SJSA1 (cell line): ENCODE results near the gene ZNF493. TPM values are rescaled to one million over a fixed set of nuclear protein-coding genes. Genes with fewer than 3 reads are reported as not detected.

Source experiments
- DNase-seq, 2 experiments: peaks; one replicate each; pipeline ENCODE4 v3.0.0-alpha.2; 2015 to 2020; ENCODE audit warnings: low spot score in 2 of 2, low read depth in 1 of 2
- H3K27ac ChIP-seq: fragments of 250-450 bp; sonication (Bioruptor Pico); 2 replicates; pipeline ENCODE4 v1.5.1; 2020; ENCODE audit warnings: mild to moderate bottlenecking, moderate library complexity
- H3K27me3 ChIP-seq: fragments of 250-450 bp; sonication (Bioruptor Pico); replicated peaks from 2 replicates; pipeline ENCODE4 v1.5.1; 2020; ENCODE audit warnings: mild to moderate bottlenecking, moderate library complexity
- H3K36me3 ChIP-seq: fragments of 250-450 bp; sonication (Bioruptor Pico); 2 replicates; pipeline ENCODE4 v1.5.1; 2020; ENCODE audit warnings: mild to moderate bottlenecking
- H3K4me1 ChIP-seq: fragments of 250-450 bp; sonication (Bioruptor Pico); replicated peaks from 2 replicates; pipeline ENCODE4 v1.6.1; 2021; ENCODE audit warnings: mild to moderate bottlenecking
- H3K4me3 ChIP-seq: fragments of 250-450 bp; sonication (Bioruptor Pico); 2 replicates; pipeline ENCODE4 v1.5.1; 2020; ENCODE audit warnings: mild to moderate bottlenecking
- H3K9me3 ChIP-seq: fragments of 250-450 bp; sonication (Bioruptor Pico); replicated peaks from 2 replicates; pipeline ENCODE4 v1.5.1; 2020; ENCODE audit warnings: mild to moderate bottlenecking
- total RNA-seq: library from RNA; depleted of rRNA; stranded (reverse); fragments of >200 nt; shearing (Covaris generic); gene quantifications from 2 replicates; pipeline ENCODE4 v1.2.3, GENCODE V29; 2014; rRNA removed

Gene ZNF493
- 2.1 and 3.1 TPM in 2 replicates for total RNA-seq

- H3K36me3 ChIP-seq, result no peaks in the 10 kb centered on the region
Observed at GRCh38 chr19:21396893-21397572, at the start of gene ZNF493. TSS of gene ZNF493 (plus strand) at chr19:21397133. CDS start at chr19:21397238, 105 bp downstream.

GRCh38 chr19:21352830-21353229 lies 44.1 kb upstream of the ZNF493 start:
- peaks cover 6% of the 10 kb centered on the region; the same call in 1 of the 2 replicates for H3K9me3 ChIP-seq
- H3K27ac ChIP-seq, result no peak overlapping the region
- H3K4me3 ChIP-seq, result no peak overlapping the region
- H3K36me3 ChIP-seq, result no peaks in the 10 kb centered on the region
- H3K27me3 ChIP-seq, result no peaks in the 10 kb centered on the region
- no peaks in the 10 kb centered on the region for H3K4me1 ChIP-seq
- no peak for DNase-seq

More at GRCh38 chr19:21396893-21397572, at the start of gene ZNF493:
- Histone ChIP-seq H3K9me3 (peaks cover 7% of the 10 kb centered on the region; the same call in 1 of the 2 replicates), H3K27me3 (no peaks in the 10 kb centered on the region), H3K27ac (no peak within 1 kb of the TSS), H3K4me3 (peak within 1 kb of the TSS; percentile 46), H3K4me1 (no peaks in the 10 kb centered on the region)
- peak; percentile 66 to 71 for DNase-seq

GRCh38 chr19:21358768-21359451 lies 38.0 kb upstream of the ZNF493 start, which contains the start of gene ZNF738:
TSS of gene ZNF738 (plus strand) at chr19:21359000. CDS start at chr19:21359141, 141 bp downstream.
- Histone ChIP-seq H3K4me1 (no peaks in the 10 kb centered on the region), H3K9me3 (peaks cover 8% of the 10 kb centered on the region; the same call in 1 of the 2 replicates), H3K27ac (peak within 1 kb of the TSS; percentile 56), H3K27me3 (no peaks in the 10 kb centered on the region), H3K4me3 (peak within 1 kb of the TSS; percentile 55), H3K36me3 (peaks cover 23% of the 10 kb centered on the region)
- peak; percentile 83 to 91 for DNase-seq

- Histone ChIP-seq H3K4me3 (no peak overlapping the region), H3K4me1 (no peaks in the 10 kb centered on the region), H3K9me3 (0 out of 2 replicates have a peak, but pooled peaks cover 4% of the 10 kb centered on the region), H3K27me3 (no peaks in the 10 kb centered on the region), H3K36me3 (peaks cover 39% of the 10 kb centered on the region), H3K27ac (no peak overlapping the region)
- DNase-seq, result no peak
Observed at GRCh38 chr19:21362291-21362690, 34.6 kb upstream of the ZNF493 start.

GRCh38 chr19:21383980-21384582 lies 12.9 kb upstream of the ZNF493 start:
- Histone ChIP-seq H3K4me3 (no peak overlapping the region), H3K4me1 (no peaks in the 10 kb centered on the region), H3K27ac (no peak overlapping the region), H3K36me3 (peaks cover 4% of the 10 kb centered on the region), H3K9me3 (no peaks in the 10 kb centered on the region; the same call in none of the 2 replicates), H3K27me3 (no peaks in the 10 kb centered on the region)
- no peak for DNase-seq

- DNase-seq, result no peak
- Histone ChIP-seq H3K4me1 (no peaks in the 10 kb centered on the region), H3K36me3 (no peaks in the 10 kb centered on the region), H3K9me3 (peaks cover 7% of the 10 kb centered on the region; the same call in 1 of the 2 replicates), H3K27me3 (no peaks in the 10 kb centered on the region), H3K4me3 (no peak overlapping the region), H3K27ac (no peak overlapping the region)
Observed at GRCh38 chr19:21396121-21396520, 812 bp upstream of the ZNF493 start.

- H3K4me3 ChIP-seq, result no peak overlapping the region
- H3K27me3 ChIP-seq, result no peaks in the 10 kb centered on the region
- no peaks in the 10 kb centered on the region for H3K36me3 ChIP-seq
- H3K9me3 ChIP-seq, result peaks cover under 1% of the 10 kb centered on the region
- H3K27ac ChIP-seq, result no peak overlapping the region
- no peaks in the 10 kb centered on the region for H3K4me1 ChIP-seq
- no peak for DNase-seq
Observed at GRCh38 chr19:21398851-21399250, 1.9 kb downstream of the ZNF493 start.

- Histone ChIP-seq H3K27me3 (no peaks in the 10 kb centered on the region), H3K4me1 (no peaks in the 10 kb centered on the region), H3K36me3 (no peaks in the 10 kb centered on the region), H3K4me3 (no peak overlapping the region), H3K27ac (no peak overlapping the region), H3K9me3 (no peaks in the 10 kb centered on the region; the same call in 1 of the 2 replicates)
- DNase-seq, result no peak
Observed at GRCh38 chr19:21402303-21402985, 5.5 kb downstream of the ZNF493 start.

- Histone ChIP-seq H3K4me3 (no peak overlapping the region), H3K4me1 (no peaks in the 10 kb centered on the region), H3K36me3 (no peaks in the 10 kb centered on the region), H3K27ac (no peak overlapping the region), H3K27me3 (no peaks in the 10 kb centered on the region), H3K9me3 (no peaks in the 10 kb centered on the region)
- DNase-seq, result no peak
Observed at GRCh38 chr19:21410166-21410565, 13.2 kb downstream of the ZNF493 start.

GRCh38 chr19:21422244-21422643 lies 25.3 kb downstream of the ZNF493 start:
- H3K4me1 ChIP-seq, result no peaks in the 10 kb centered on the region
- no peak overlapping the region for H3K4me3 ChIP-seq
- H3K27me3 ChIP-seq, result no peaks in the 10 kb centered on the region
- H3K9me3 ChIP-seq, result peaks cover 13% of the 10 kb centered on the region
- no peaks in the 10 kb centered on the region for H3K36me3 ChIP-seq
- no peak for DNase-seq
- no peak overlapping the region for H3K27ac ChIP-seq

- Histone ChIP-seq H3K36me3 (no peaks in the 10 kb centered on the region), H3K27me3 (no peaks in the 10 kb centered on the region), H3K9me3 (peaks cover 15% of the 10 kb centered on the region), H3K4me3 (no peak overlapping the region), H3K27ac (no peak overlapping the region), H3K4me1 (no peaks in the 10 kb centered on the region)
- DNase-seq, result no peak
Observed at GRCh38 chr19:21423057-21424041, 26.4 kb downstream of the ZNF493 start.

GRCh38 chr19:21430675-21431074 lies 33.7 kb downstream of the ZNF493 start:
- H3K9me3 ChIP-seq, result peaks cover 2% of the 10 kb centered on the region; the same call in 1 of the 2 replicates
- no peaks in the 10 kb centered on the region for H3K36me3 ChIP-seq
- H3K27ac ChIP-seq, result no peak overlapping the region
- H3K4me1 ChIP-seq, result no peaks in the 10 kb centered on the region
- H3K27me3 ChIP-seq, result no peaks in the 10 kb centered on the region
- no peak overlapping the region for H3K4me3 ChIP-seq
- no peak for DNase-seq
